GM18499 (cell line): ENCODE data around the gene ISYNA1.

Source experiments
- ATAC-seq: cut with Tn5 transposase; IDR thresholded peaks from one replicate; pipeline ENCODE4 v1.9.1; 2021; ENCODE audit warnings: moderate number of reproducible peaks; ENCODE audit not compliant: insufficient read depth, unreplicated experiment

Gene ISYNA1

GRCh38 chr19:18468517-18468916 is 30.6 kb upstream of the ISYNA1 start:
- ATAC-seq = no peak

- ATAC-seq = no peak
Observed at GRCh38 chr19:18467978-18468377, 30.0 kb upstream of the ISYNA1 start.

GRCh38 chr19:18466354-18466753 is 28.4 kb upstream of the ISYNA1 start:
- no peak for ATAC-seq

GRCh38 chr19:18465964-18466339 is 28.0 kb upstream of the ISYNA1 start:
- no peak for ATAC-seq

GRCh38 chr19:18465214-18465963 is 27.5 kb upstream of the ISYNA1 start:
- ATAC-seq = no peak

GRCh38 chr19:18464646-18465045 is 26.7 kb upstream of the ISYNA1 start:
- ATAC-seq = no peak

- ATAC-seq = no peak
Observed at GRCh38 chr19:18461471-18461870, 23.5 kb upstream of the ISYNA1 start.

- no peak for ATAC-seq
Observed at GRCh38 chr19:18460900-18461299, 23.0 kb upstream of the ISYNA1 start.

- ATAC-seq = no peak
Observed at GRCh38 chr19:18457483-18458331, 19.8 kb upstream of the ISYNA1 start.

GRCh38 chr19:18456974-18457373 is 19.0 kb upstream of the ISYNA1 start:
- no peak for ATAC-seq

GRCh38 chr19:18456279-18456678 is 18.3 kb upstream of the ISYNA1 start:
- no peak for ATAC-seq

- no peak for ATAC-seq
Observed at GRCh38 chr19:18453269-18454024, 15.5 kb upstream of the ISYNA1 start.

- ATAC-seq = no peak
Observed at GRCh38 chr19:18452386-18452785, 14.5 kb upstream of the ISYNA1 start.

GRCh38 chr19:18450931-18451836 is 13.3 kb upstream of the ISYNA1 start:
- ATAC-seq = no peak

- ATAC-seq = no peak
Observed at GRCh38 chr19:18450021-18450930, 12.3 kb upstream of the ISYNA1 start.

- ATAC-seq = no peak
Observed at GRCh38 chr19:18449552-18449951, 11.6 kb upstream of the ISYNA1 start.

- no peak for ATAC-seq
Observed at GRCh38 chr19:18446811-18447359, 9.0 kb upstream of the ISYNA1 start.

GRCh38 chr19:18446145-18446810 is 8.3 kb upstream of the ISYNA1 start:
- ATAC-seq = no peak
